Right lobe of liver (tissue), 6 donors: ENCODE data around the gene KEL. TPM values are rescaled to one million over a fixed set of nuclear protein-coding genes. Genes with fewer than 3 reads are reported as not detected.

ENCODE experiments used
- ATAC-seq, 4 donors: fragments of 200-7000 bp; cut with Tn5 transposase; one replicate each; pipeline ENCODE4 v1.9.1; 2020; ENCODE audit warnings: mild to moderate bottlenecking in 4 of 4, moderate library complexity in 4 of 4
- DNase-seq, 3 donors: peaks; one replicate each; pipeline ENCODE4 v3.0.0-alpha.2; 2020
- H3K27ac ChIP-seq, 3 donors: fragments of 200-600 bp; one replicate each; pipeline ENCODE4 v1.8.0; 2022
- H3K27me3 ChIP-seq, 2 donors: fragments of 200-600 bp; one replicate each; pipeline ENCODE4 v1.8.0; 2022
- H3K36me3 ChIP-seq, 4 donors: fragments of 200-600 bp; sonication (generic) in 1 of 4; one replicate each; pipeline versions ENCODE4 v1.5.1 to v1.8.0; 2017 to 2022; ENCODE audit warnings: control low read depth in 1 of 4
- H3K4me1 ChIP-seq, 4 donors: fragments of 200-600 bp; sonication (generic) in 1 of 4; one replicate each; pipeline versions ENCODE4 v1.5.1 to v1.8.0; 2017 to 2022; ENCODE audit warnings: control low read depth in 1 of 4
- H3K4me3 ChIP-seq, 3 donors: fragments of 200-600 bp; one replicate each; pipeline ENCODE4 v1.8.0; 2022
- H3K9me3 ChIP-seq, 4 donors: fragments of 200-600 bp; sonication (generic) in 1 of 4; one replicate each; pipeline versions ENCODE4 v1.5.1 to v1.8.0; 2017 to 2022; ENCODE audit warnings: control low read depth in 1 of 4
- POLR2A ChIP-seq: fragments of 450-650 bp; IDR thresholded peaks from one replicate; pipeline ENCODE4 v1.6.1; 2017; ENCODE audit warnings: antibody characterized with exemption, mild to moderate bottlenecking
- WGBS: methylation state at CpG from one replicate; pipeline ENCODE4 v1.1.6; 2018; ENCODE audit warnings: low coverage, low lambda C conversion rate; ENCODE audit not compliant: insufficient coverage; ENCODE audit errors: missing lambda C conversion rate; 5-methylcytosine and 5-hydroxymethylcytosine counted together
- intact Hi-C, 2 donors: fragments of 100-400 bp; cut with DNase I; formaldehyde crosslinking; loops; one replicate each; pipeline versions ENCODE4 v1.11.2 to v1.14.1; 2022
- total RNA-seq, 6 experiments: library from RNA; depleted of rRNA in 2 of 6; stranded (reverse); fragments of >200 nt in 2 of 6; fragmentation: NEBNext Ultra II Directional in 3 of 6; extraction: Animal tissue kit (Norgen Biotek cat#: 25700) in 3 of 6; gene quantifications; one replicate each; pipeline versions ENCODE4 v1.1.0 to v1.2.4, GENCODE V29; 2016 to 2023
- TF ChIP-seq, protein P1 (sequence below), 4 donors: fragments of 200-600 bp in 3 of 4; fragments of 450-650 bp in 1 of 4; IDR thresholded peaks; one replicate each; pipeline versions ENCODE4 v1.5.1 to v1.8.0; 2016 to 2022; ENCODE audit warnings: antibody characterized with exemption in 4 of 4, mild to moderate bottlenecking in 2 of 4
- donor health status: DM: no; HTN: yes; CAD: no.
- donor health status: DM: no; HTN: no; CAD: no.
- donor health status: DM: no; HTN: no; CAD: no.
- donor health status: DM: no; HTN: yes; CAD: no.
- donor health status: DM: no; HTN: yes; CAD: no.

KEL gene
- total RNA-seq, 6 experiments from 2014 or later = 0.46 to 2.0 (median 1.4) TPM; not detected in 3

DNA sequence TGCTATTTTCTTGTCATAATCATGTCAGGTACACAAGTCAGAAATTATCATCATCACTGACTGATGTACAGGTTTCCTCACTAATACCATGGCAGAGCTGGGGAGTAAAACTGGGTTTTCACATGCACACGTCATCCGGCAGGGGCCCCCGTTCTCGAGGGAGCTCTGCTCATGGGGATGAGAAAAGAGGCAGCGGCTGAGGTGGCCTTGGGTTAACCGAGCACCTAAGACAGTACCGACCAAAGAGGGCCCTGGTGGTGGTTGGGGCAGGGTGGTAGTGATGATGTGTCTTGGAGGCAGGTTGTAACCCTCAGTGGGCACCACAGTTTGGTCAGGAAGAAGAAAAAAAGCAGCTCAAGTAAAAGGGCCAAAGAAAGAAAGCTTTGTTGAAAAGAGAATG is 64.5 kb downstream of the KEL start:
- Histone ChIP-seq H3K4me1 (no peaks in the 10 kb centered on the region), H3K36me3 (no peaks in the 10 kb centered on the region), H3K27ac (no peak overlapping the region), H3K27me3 (no peaks in the 10 kb centered on the region), H3K4me3 (no peak overlapping the region), H3K9me3 (no peaks in the 10 kb centered on the region)
- DNase-seq = peak in 2 of 3 donors; percentile 32 to 36
- TF ChIP-seq, protein P1, sequence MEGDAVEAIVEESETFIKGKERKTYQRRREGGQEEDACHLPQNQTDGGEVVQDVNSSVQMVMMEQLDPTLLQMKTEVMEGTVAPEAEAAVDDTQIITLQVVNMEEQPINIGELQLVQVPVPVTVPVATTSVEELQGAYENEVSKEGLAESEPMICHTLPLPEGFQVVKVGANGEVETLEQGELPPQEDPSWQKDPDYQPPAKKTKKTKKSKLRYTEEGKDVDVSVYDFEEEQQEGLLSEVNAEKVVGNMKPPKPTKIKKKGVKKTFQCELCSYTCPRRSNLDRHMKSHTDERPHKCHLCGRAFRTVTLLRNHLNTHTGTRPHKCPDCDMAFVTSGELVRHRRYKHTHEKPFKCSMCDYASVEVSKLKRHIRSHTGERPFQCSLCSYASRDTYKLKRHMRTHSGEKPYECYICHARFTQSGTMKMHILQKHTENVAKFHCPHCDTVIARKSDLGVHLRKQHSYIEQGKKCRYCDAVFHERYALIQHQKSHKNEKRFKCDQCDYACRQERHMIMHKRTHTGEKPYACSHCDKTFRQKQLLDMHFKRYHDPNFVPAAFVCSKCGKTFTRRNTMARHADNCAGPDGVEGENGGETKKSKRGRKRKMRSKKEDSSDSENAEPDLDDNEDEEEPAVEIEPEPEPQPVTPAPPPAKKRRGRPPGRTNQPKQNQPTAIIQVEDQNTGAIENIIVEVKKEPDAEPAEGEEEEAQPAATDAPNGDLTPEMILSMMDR (IDR thresholded peaks at IDR 0.05) = no peak
- TF ChIP-seq POLR2A = no peak
- intact Hi-C loops = no loop called here
- no peak for ATAC-seq
- WGBS = 77% methylated on average over 7 of the region's 7 CpGs

GRCh38 chr7:142896741-142897379 is 65.3 kb downstream of the KEL start:
- 74% methylated on average over 3 of the region's 3 CpGs for WGBS
- no peak for ATAC-seq
- H3K27ac ChIP-seq = no peak overlapping the region
- no peaks in the 10 kb centered on the region for H3K36me3 ChIP-seq
- no peaks in the 10 kb centered on the region for H3K4me1 ChIP-seq
- TF ChIP-seq, protein P1 (IDR thresholded peaks at IDR 0.05) = no peak
- no peak for TF ChIP-seq POLR2A
- H3K27me3 ChIP-seq = no peaks in the 10 kb centered on the region
- intact Hi-C loops = no loop called here
- H3K9me3 ChIP-seq = no peaks in the 10 kb centered on the region
- peak in 1 of 3 donors; percentile 18 for DNase-seq
- H3K4me3 ChIP-seq = no peak overlapping the region

GRCh38 chr7:142896151-142896550 is 66.0 kb downstream of the KEL start:
- no peak for TF ChIP-seq POLR2A
- TF ChIP-seq, protein P1 (IDR thresholded peaks at IDR 0.05) = no peak
- Histone ChIP-seq H3K36me3 (no peaks in the 10 kb centered on the region), H3K27me3 (no peaks in the 10 kb centered on the region), H3K9me3 (no peaks in the 10 kb centered on the region), H3K4me3 (no peak overlapping the region), H3K4me1 (no peaks in the 10 kb centered on the region), H3K27ac (no peak overlapping the region)
- 78% methylated on average over 3 of the region's 3 CpGs for WGBS
- peak in 1 of 3 donors; percentile 1 for DNase-seq
- ATAC-seq = no peak
- intact Hi-C loops = no loop called here

- intact Hi-C loops = no loop called here
- no peak for TF ChIP-seq POLR2A
- TF ChIP-seq, protein P1 (IDR thresholded peaks at IDR 0.05) = no peak
- DNase-seq = peak in 1 of 3 donors; percentile 14
- ATAC-seq = no peak
- WGBS = 50% methylated on average over 4 of the region's 6 CpGs
- H3K36me3 ChIP-seq = no peaks in the 10 kb centered on the region
- no peaks in the 10 kb centered on the region for H3K4me1 ChIP-seq
- H3K9me3 ChIP-seq = no peaks in the 10 kb centered on the region
- H3K27me3 ChIP-seq = no peaks in the 10 kb centered on the region
- H3K4me3 ChIP-seq = no peak overlapping the region
- no peak overlapping the region for H3K27ac ChIP-seq
Measured at GRCh38 chr7:142894985-142895593, 67.1 kb downstream of the KEL start.
